NB4 (cell line): ENCODE measurements around the gene ANO10.

ENCODE experiments used
- CTCF ChIP-seq: IDR thresholded peaks from one replicate; pipeline ENCODE4 v1.5.1; 2012; ENCODE audit warnings: low read depth, low read length
- MAX ChIP-seq: IDR thresholded peaks from 2 replicates; pipeline ENCODE4 v1.6.1; 2011; ENCODE audit warnings: low read depth, low read length
- MYC ChIP-seq: IDR thresholded peaks from 2 replicates; pipeline ENCODE4 v1.6.1; 2011; ENCODE audit warnings: low read depth, low read length
- POLR2A ChIP-seq: IDR thresholded peaks from 2 replicates; pipeline ENCODE4 v1.6.1; 2011; ENCODE audit warnings: mild to moderate bottlenecking; ENCODE audit not compliant: insufficient read length; ENCODE audit errors: extremely low read depth

- TF ChIP-seq CTCF (no peak), MAX (no peak), POLR2A (no peak), MYC (no peak)
These were observed 95.7 kb downstream of the ANO10 start for GRCh38 chr3:43525941-43526607.
